Stimulated activated CD4-positive, alpha-beta T cell treated with anti-CD3 and anti-CD28 coated beads, Interleukin-15, amount 100 ng/mL, for 1 hour (primary cell): ENCODE results near the gene MEGF9.
A peak's percentile ranks its signal among the peaks of the same experiment; 100 is the strongest.

Experiments
- DNase-seq, 2 donors: peaks; one replicate each; pipeline ENCODE4 v3.0.0-alpha.2; 2020; ENCODE audit warnings: low read depth in 1 of 2, low spot score in 1 of 2

The MEGF9 gene

DNA sequence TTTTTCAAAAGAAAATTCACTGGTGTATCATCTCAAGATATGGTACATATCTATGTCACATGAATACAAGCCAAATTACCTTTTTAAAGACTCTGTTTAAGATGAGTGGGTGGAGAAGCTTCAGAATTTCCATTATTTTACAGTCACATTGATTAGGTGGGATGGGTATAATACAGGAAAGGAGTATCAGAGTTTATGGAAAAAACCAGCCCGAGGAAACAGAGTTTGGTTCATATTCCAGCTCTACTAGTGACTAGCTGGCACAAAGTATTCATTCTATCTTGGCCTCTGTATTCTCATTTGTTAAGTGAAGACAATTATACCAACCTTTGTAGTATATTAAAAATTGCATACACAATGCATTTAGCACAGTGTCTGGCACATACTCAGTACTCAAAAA lies 87.8 kb downstream of the MEGF9 start:
- no peak for DNase-seq

DNA sequence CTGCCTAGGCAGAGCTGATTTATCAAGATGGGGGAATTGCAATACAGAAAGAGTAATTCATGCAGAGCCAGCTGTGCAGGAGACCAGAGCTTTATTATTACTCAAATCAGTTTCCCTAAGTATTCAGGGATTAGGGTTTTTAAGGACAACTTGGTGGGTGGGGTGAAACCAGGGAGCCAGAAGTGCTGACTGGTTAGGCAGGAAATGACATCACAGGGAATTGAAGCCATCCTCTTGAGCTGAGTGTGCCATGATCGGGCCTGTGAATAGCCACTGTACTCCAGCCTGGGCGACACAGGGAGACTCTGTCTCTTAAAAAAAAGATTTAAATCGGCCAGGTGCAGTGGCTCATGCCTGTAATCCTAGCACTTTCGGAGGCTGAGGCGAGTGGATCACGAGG lies 89.0 kb downstream of the MEGF9 start:
- DNase-seq, result no peak

GRCh38 chr9:120622790-120623189 lies 91.5 kb downstream of the MEGF9 start:
- DNase-seq, result no peak

GRCh38 chr9:120621941-120622340 lies 92.3 kb downstream of the MEGF9 start:
- DNase-seq, result no peak

DNA sequence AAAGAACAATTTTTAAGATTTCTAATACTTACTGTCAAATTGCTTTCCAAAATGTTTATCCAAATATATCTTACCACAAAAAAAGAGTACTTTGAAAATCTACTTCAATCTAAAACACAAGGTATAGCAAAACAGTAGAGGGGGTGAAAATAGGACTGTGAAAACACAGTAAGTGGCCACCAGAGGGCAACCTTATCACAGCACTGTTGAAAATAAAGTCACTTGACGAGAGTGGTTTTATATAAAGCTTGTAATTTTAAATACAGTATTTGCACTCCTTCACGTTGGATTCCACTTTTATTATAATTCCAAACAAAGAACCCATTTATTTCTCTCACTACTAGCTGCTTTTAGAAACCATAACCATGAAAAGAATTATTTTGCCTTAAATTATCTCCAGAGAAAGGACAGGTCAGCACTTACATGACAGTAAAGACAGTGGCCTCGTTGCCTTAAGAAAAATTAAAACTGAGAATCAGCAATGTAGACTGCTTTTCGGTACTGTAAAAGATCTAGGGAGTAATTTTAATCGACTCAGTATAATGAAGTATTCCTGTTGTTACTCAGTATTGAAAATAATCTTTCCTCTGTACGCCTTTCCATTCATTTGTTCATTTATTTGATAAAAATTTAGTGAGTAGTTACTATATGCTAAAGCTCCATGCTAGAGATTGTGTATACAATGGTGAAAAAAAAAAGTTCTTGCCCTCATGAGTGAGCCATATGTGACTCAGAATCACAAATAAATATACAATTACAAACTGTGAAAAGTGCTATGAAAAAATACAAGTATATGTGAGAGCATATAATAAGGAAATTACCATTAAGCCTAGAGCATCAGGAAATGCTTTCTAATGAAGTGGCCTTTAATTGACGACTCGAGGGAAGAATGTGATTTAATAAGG lies 94.3 kb downstream of the MEGF9 start:
- peak in 1 of 2 donors; percentile 6 for DNase-seq

DNA sequence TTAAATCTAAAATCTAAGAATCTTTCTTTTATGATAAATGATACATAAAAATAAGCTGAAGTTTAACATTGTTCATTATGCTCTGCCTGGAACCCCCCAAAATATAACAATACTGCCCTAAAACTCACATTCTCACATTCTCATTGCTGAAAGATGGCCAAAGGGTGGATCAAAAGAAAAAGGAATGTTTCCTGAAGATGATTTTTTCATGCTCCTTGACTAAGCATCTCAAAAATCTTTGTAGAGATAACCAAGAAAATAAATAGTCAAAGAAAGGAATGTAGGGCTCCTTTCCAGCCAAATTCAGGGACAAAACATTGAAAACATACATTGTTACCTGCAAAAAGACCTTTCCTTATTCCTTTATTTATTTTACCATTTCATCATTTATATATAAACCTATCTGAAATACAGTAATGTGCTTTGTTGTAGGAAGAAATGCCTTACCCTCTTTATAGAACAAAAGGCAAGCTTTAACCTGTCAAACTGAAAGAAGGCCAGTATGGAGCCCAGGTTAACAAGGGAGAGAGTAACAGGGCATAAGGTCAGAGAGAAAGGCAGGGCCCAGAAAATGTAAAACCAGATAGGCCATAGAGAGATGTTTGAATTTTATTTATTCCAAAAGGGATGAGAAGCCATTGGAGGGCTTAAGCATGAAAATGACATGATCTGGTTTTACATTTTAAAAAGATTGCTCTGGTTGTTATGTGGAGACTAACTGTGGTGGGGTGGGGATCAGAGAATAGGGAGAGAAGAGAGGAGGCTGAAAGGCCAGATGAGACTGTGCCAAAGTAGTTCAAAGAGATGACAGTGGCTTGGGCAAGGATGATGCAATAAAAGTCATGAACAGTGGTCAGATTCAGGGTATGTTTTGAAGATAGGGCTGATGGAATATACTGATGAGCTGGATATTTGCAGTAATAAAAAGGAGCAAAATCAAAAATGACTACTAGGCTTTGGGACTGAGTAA lies 97.0 kb downstream of the MEGF9 start:
- DNase-seq, result no peak

GRCh38 chr9:120612218-120612617 lies 102.1 kb downstream of the MEGF9 start:
- no peak for DNase-seq

DNA sequence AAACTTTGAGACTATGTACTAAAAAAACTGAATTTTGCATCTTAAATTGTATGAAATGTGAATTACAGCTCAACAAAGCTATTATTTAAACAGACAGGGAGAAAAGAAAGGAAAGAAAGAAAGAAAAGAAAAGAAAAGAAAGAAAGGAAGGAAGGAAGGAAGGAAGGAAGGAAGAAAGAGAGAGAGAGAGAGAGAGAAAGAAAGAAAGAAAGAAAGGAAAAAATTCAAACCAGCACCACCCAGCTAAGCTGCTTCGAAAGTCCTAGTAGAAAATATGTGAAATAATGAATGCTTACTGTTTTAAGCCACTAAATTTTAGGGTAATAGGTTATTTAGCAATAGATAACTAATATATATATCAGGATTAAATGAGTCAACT lies 102.6 kb downstream of the MEGF9 start:
- no peak for DNase-seq

DNA sequence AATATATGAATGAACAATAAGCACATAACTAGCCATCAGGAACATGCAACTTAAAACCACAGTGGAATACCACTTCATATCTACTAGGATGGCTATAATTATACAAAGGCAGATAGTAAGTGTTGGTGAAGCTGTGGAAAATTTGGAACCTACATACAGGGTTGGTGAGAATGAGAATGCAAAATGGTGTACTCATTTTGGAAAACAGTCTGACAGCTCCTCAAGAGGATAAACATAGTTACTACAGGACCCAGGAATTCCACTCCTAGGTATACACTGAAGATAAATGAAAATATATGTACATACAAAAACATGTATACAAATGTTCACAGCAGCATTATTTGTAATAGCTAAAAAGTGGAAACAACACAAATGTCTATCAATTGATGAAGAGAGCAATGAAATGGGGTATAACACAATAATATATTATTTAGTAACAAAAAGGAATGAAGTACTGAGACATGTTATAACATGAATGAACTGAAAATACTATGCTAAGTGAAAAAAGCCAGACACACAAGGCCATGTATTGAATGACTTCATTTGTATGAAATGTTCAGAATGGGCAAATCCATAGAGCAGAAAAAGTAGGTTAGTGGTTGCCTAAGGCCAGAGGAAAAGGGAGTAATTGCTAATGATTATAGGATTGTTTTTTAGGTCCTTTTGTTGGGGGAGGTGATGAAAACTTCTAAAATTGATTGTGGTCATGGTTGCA lies 103.1 kb downstream of the MEGF9 start:
- DNase-seq, result no peak

- DNase-seq, result no peak
Observed at GRCh38 chr9:120609636-120610035, 104.6 kb downstream of the MEGF9 start.

DNA sequence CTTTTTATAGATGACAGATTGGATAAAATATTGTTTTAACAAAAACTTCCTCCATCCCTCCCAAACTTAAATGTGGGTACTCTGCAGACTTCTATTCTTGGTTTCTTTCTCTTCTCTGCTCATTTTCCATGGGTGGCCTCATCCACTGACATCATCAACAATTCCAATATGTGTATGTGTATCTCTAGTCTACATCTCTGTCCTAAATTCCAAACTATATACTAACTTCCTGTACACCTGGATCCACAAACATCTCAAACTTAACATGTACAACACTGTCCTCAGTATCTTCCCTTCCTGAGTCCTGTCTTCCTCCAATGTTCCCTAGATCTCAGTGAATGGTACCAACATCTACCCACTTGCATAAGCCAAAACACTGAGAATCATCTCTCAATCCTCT lies 105.8 kb downstream of the MEGF9 start:
- DNase-seq, result no peak

GRCh38 chr9:120603591-120603990 lies 110.7 kb downstream of the MEGF9 start:
- DNase-seq, result no peak

GRCh38 chr9:120603010-120603409 lies 111.3 kb downstream of the MEGF9 start:
- DNase-seq, result no peak

DNA sequence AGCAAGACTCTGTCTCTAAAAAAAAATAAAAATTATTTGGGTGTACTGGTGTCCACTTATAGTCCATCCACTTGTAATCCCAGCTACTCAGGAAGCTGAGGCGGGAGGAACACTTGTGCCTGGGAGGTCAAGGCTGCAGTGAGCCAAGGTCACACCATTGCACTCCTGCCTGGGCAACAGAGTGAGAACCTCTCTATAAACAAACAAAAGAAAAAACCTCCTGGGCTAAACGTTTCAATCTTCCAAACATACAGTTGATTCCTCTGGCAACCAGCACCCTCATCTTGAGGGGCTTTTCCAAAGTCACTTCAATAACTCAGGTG lies 120.4 kb downstream of the MEGF9 start:
- DNase-seq, result no peak

DNA sequence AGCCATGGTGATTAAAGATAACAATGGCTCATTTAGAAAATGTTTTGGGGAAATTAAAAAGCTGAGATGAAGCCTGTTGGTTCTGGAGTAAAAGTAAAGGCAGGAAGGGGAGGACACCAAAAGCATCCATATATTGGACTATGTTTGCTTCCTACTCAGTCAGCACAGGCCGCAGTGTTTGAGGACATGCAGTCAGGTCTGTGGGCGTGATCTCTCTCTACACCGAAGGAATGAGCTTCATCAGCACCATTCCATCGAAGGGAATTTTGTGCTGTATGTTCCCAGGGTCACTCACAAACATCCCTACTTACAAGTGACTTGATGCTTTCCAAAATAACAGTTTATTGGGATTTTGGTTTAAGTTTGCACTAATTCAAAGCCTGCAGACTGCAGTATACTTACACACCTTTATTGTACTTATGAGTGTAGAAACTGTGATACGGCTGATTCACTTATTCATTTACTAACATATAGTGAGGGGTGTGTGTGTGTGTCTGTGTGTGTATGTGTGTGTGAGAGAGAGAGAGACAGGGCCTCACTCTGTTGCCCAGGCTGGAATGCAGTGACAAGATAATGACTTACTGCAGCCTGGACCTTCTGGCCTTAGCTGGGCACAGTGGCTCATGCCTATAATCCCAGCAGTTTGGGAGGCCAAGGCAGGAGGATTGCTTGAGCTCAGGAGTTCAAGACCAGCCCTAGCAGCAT lies 120.9 kb downstream of the MEGF9 start:
- DNase-seq, result no peak

- DNase-seq, result no peak
Observed at GRCh38 chr9:120592210-120592609, 122.1 kb downstream of the MEGF9 start.

GRCh38 chr9:120587328-120587727 lies 126.9 kb downstream of the MEGF9 start:
- no peak for DNase-seq

GRCh38 chr9:120583958-120584369 lies 130.3 kb downstream of the MEGF9 start:
- no peak for DNase-seq

DNA sequence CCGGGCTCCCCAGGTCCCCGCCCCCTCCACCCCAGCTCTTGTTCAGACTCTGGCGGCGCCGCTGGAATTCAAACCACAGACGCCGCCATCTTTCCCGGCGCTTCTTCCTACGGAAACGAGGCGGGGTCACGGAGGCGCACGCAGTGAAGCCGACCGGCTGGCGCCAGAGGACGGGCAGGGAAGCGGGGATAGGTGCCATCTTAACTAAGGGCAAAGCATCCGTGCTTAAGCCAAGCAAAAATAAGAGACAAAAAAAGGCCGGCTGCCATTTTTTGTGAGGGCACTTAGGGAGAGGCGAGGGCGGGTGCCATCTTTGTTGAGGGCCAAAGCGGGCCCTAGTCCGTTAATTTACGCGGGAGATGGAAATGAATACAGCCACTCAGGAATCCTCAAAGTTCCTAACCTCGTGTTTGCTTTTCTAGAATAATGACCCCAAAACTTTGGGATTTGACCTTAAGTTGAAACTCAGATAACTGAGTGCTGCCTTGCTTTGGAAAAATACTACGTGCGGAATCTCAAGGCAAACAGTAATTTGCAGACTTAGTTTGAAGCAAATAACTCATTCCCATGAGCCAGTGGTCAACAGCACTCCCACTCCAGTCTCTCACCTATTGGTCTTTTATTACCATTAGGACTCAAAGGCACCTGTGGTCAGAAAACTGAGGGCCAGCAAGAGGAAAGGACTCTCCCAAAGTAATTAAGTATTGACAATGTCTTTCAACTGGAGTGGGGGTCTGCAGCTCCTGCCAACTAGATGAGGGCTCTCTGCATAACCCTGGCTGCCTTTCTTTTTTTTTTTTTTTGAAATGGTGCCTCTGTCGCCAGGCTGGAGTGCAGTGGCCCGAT lies 134.0 kb downstream of the MEGF9 start, which contains the start of gene CDK5RAP2:
Gene CDK5RAP2 (minus strand): TSS at position 117 of the 846 bp plus-strand sequence. CDS start 189 bp downstream, outside the sequence.
- peak; percentile 81 for DNase-seq
